Uterus (tissue), 4 donors: ENCODE results near the gene NT5E. TPM values are rescaled to one million over a fixed set of nuclear protein-coding genes. Genes with fewer than 3 reads are reported as not detected.

ENCODE experiments used
- DNase-seq, 2 donors: peaks; one replicate each; pipeline ENCODE4 v3.0.0-alpha.2; 2019 to 2020
- H3K27ac ChIP-seq, 2 donors: fragments of 200-600 bp; sonication (generic); 1 replicate in 1 of 2; 2 replicates in 1 of 2; pipeline ENCODE4 v1.5.1; 2016 to 2018
- H3K27me3 ChIP-seq, 2 donors: fragments of 200-600 bp; sonication (generic); one replicate each; pipeline ENCODE4 v1.5.1; 2018 to 2019; ENCODE audit warnings: control low read depth in 1 of 2
- H3K36me3 ChIP-seq, 2 donors: fragments of 200-600 bp; sonication (generic); one replicate each; pipeline ENCODE4 v1.5.1; 2019; ENCODE audit warnings: control low read depth in 1 of 2
- H3K4me1 ChIP-seq, 2 donors: fragments of 200-600 bp; sonication (generic); one replicate each; pipeline ENCODE4 v1.5.1; 2018 to 2019; ENCODE audit warnings: control low read depth in 1 of 2
- H3K4me3 ChIP-seq, 2 donors: fragments of 200-600 bp; sonication (generic); 1 replicate in 1 of 2; 2 replicates in 1 of 2; pipeline ENCODE4 v1.5.1; 2018 to 2019; ENCODE audit warnings: mild to moderate bottlenecking in 1 of 2
- H3K9me3 ChIP-seq, 2 donors: fragments of 200-600 bp; sonication (generic); one replicate each; pipeline ENCODE4 v1.5.1; 2019; ENCODE audit warnings: control low read depth in 1 of 2
- CTCF ChIP-seq, 4 experiments: fragments of 200-600 bp in 2 of 4; fragments of 450-650 bp in 2 of 4; sonication (generic) in 2 of 4; IDR thresholded peaks; one replicate each; pipeline ENCODE4 v1.5.1; 2016 to 2019; ENCODE audit warnings: antibody characterized with exemption in 4 of 4, mild to moderate bottlenecking in 2 of 4, moderate library complexity in 1 of 4
- POLR2A ChIP-seq, 2 donors: fragments of 450-650 bp; IDR thresholded peaks; one replicate each; pipeline ENCODE4 v1.6.1; 2016; ENCODE audit warnings: antibody characterized with exemption in 2 of 2, mild to moderate bottlenecking in 1 of 2, moderate library complexity in 1 of 2
- intact Hi-C: fragments of 100-400 bp; cut with DNase I; formaldehyde crosslinking; loops from one replicate; pipeline ENCODE4 v1.15.1; 2023; ENCODE audit warnings: low total_unique reads
- total RNA-seq, 4 donors: library from RNA; depleted of rRNA in 3 of 4; stranded (reverse); fragments of >200 nt in 3 of 4; gene quantifications; one replicate each; pipeline versions ENCODE4 v1.1.0 to v1.2.4, GENCODE V29; 2014 to 2023
- donor health status: DM: yes; HTN: yes; CAD: no.

NT5E gene
- total RNA-seq, 4 donors from 2014 or later, result 23.5 to 136 (median 65.4) TPM

GRCh38 chr6:85452441-85452881, 2.6 kb downstream of the NT5E start:
- TF ChIP-seq POLR2A (IDR thresholded peaks at IDR 0.05) (no peak), CTCF (IDR thresholded peaks at IDR 0.05) (no peak)
- H3K36me3 ChIP-seq, result no peaks in the 10 kb centered on the region
- intact Hi-C loops, result no loop called here
- peak overlapping the region in 1 of 2 donors; percentile 68 for H3K4me3 ChIP-seq
- peak overlapping the region; percentile 95 to 97 for H3K27ac ChIP-seq
- DNase-seq, result no peak
- no peaks in the 10 kb centered on the region for H3K27me3 ChIP-seq
- H3K9me3 ChIP-seq, result no peaks in the 10 kb centered on the region
- H3K4me1 ChIP-seq, result peaks cover 0 to 7% of the 10 kb centered on the region in 2 donors

- intact Hi-C loops, result no loop called here
- H3K27me3 ChIP-seq, result no peaks in the 10 kb centered on the region
- H3K4me1 ChIP-seq, result peaks cover 1 to 13% of the 10 kb centered on the region in 2 donors
Observed at GRCh38 chr6:85453052-85453451, 3.2 kb downstream of the NT5E start.

GRCh38 chr6:85453490-85453889, 3.6 kb downstream of the NT5E start:
- peaks cover 6 to 14% of the 10 kb centered on the region in 2 donors for H3K4me1 ChIP-seq
- no peak for DNase-seq
- no peaks in the 10 kb centered on the region for H3K9me3 ChIP-seq
- H3K27me3 ChIP-seq, result no peaks in the 10 kb centered on the region
- TF ChIP-seq CTCF (IDR thresholded peaks at IDR 0.05), result no peak
- no peak for TF ChIP-seq POLR2A (IDR thresholded peaks at IDR 0.05)
- intact Hi-C loops, result no loop called here
- H3K4me3 ChIP-seq, result no peak overlapping the region
- H3K27ac ChIP-seq, result no peak overlapping the region
- no peaks in the 10 kb centered on the region for H3K36me3 ChIP-seq

More at GRCh38 chr6:85453052-85453451, 3.2 kb downstream of the NT5E start:
- H3K36me3 ChIP-seq, result no peaks in the 10 kb centered on the region
- H3K27ac ChIP-seq, result peak overlapping the region; percentile 95 to 97
- TF ChIP-seq POLR2A (IDR thresholded peaks at IDR 0.05) (no peak), CTCF (IDR thresholded peaks at IDR 0.05) (no peak)
- no peak overlapping the region for H3K4me3 ChIP-seq
- H3K9me3 ChIP-seq, result no peaks in the 10 kb centered on the region
- no peak for DNase-seq

DNA sequence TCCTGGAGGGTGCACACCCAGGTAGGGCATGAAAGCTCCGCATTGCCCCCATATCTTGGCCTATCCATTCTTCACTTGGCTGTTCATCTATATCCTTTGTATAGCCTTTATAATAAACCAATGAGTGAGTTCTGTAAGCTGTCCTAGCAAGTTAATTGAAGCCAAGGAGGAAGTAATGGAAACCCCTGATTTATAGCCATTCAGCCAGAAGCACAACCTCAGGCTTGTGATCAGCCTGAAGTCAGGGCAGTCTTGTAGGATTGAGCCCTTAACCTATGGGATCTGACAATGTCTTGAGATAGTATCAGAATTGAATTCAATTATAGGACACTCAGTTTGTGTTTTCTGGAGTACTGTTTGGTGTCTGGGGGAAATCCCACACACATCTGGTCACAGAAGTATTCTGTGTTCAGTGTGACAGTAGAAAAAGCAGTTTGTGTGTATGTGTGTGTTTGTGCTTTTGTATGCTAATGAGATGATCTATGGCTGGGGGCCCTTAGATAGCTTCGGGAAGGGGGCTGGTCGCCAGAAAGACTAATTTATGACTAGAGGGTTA, 5.7 kb downstream of the NT5E start:
- peak overlapping the region; percentile 80 to 85 for H3K27ac ChIP-seq
- intact Hi-C loops, result no loop called here
- peaks cover 17 to 19% of the 10 kb centered on the region in 2 donors for H3K4me1 ChIP-seq
- TF ChIP-seq CTCF (IDR thresholded peaks at IDR 0.05) (no peak), POLR2A (IDR thresholded peaks at IDR 0.05) (no peak)
- H3K36me3 ChIP-seq, result no peaks in the 10 kb centered on the region
- H3K27me3 ChIP-seq, result no peaks in the 10 kb centered on the region
- no peak overlapping the region for H3K4me3 ChIP-seq
- no peaks in the 10 kb centered on the region for H3K9me3 ChIP-seq
- no peak for DNase-seq

DNA sequence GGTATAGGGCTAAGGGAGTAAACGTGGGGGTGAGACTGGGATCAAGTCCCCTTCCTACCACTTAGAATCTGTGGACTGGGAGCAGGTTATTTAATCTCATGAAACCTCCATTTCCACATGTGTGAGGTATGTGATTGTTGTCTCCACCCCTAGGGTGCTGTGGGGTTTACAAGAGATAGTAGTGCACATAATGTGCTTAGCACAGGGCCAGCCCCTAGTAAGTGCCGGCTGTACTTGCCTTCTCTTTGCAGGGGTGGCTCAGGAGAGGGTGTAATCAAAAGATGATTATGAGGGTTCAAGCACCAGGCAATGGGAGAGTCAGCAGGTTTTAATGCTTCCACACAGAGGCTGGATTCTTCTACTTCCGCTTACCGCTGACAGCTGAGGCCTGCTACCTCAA, 6.9 kb downstream of the NT5E start:
- TF ChIP-seq POLR2A (IDR thresholded peaks at IDR 0.05) (no peak), CTCF (IDR thresholded peaks at IDR 0.05) (no peak)
- DNase-seq, result no peak
- Histone ChIP-seq H3K9me3 (no peaks in the 10 kb centered on the region), H3K36me3 (no peaks in the 10 kb centered on the region), H3K4me3 (no peak overlapping the region), H3K27me3 (no peaks in the 10 kb centered on the region), H3K4me1 (peaks cover 23 to 30% of the 10 kb centered on the region in 2 donors), H3K27ac (peak overlapping the region; percentile 80 to 85)
- intact Hi-C loops, result no loop called here
